GM19452 (cell line): Measurements from ENCODE around the gene HECW1.
"Not testable (repeated sequence)": the region's sequence is repeated elsewhere in the genome, so short reads cannot be mapped to it uniquely, and the experiment has no call there.

Source experiments
- ATAC-seq: cut with Tn5 transposase; IDR thresholded peaks from one replicate; pipeline ENCODE4 v1.9.1; 2021; ENCODE audit not compliant: unreplicated experiment

The HECW1 gene

DNA sequence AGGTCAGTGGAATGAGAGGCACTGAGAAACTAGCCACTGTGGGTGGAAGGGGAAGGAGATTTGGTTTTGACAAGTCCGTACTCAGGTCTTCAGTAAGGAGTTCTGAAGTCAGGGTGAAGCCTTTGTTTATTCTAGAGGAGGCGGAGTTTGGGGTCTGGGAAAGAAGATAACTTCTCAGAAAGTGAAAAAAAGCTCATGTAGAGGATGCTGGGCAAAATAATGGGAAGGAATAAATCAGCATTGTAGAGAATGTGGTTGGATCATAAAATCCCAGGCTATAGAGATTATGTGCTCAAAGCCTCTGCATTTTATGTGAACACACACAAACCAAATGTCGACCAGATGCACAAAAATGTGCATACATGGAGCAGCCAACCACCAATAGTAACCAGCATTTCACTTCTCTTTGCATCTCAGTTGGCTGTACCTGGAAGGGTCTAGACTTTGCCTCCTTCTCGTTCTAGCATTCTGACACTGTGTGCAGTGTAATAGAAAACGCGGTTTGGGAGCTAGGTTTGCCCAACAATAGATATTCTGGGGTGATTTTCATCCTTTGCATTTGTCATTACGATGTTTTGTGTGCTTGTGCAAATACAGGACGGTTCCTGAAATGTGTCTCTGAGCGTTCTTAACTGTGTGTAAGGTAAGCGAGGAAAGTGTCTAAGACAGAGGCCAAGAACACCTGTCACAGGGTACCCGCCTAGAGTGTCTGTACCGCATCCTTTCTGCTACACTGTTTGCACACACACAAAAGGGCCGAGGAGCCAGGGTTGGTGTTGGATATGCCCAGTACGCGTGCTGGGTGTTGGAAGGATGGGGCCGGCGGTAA, 603 bp upstream of the HECW1 start:
- ATAC-seq, result no peak

DNA sequence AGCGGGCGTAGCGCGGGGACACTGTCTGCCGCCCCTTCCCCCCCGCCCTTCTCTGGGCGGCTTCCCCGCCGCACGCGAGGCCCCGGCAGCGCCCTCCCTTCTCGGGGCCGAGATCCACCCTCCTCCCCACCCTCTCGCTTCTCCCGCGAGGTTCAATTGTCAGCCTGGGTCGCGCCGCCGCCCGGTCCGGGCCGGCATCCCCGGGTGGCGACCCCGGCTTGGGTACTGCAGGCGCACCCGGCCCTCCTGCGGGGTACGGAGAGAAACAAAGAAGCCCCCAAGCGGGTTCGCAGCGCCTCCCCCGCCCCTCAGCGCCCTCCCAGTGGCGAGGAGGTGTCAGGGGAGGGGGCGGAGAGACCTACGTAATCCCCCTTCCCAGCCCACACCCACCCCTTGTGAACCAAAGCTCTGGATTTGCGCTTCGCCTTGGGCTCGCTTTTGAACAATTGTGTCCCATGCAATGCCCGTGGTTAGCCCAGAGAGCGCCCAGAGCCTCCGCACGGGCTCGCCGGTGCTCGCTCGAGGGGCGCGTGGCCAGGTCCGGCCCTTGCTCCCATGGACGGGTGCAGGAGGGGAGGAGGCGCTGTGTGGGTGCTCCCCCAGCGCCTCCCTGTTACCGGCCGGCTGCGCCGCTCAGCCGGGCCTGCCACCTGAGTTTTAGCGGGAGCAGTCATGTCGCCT, 634 bp downstream of the HECW1 start:
- no peak for ATAC-seq

DNA sequence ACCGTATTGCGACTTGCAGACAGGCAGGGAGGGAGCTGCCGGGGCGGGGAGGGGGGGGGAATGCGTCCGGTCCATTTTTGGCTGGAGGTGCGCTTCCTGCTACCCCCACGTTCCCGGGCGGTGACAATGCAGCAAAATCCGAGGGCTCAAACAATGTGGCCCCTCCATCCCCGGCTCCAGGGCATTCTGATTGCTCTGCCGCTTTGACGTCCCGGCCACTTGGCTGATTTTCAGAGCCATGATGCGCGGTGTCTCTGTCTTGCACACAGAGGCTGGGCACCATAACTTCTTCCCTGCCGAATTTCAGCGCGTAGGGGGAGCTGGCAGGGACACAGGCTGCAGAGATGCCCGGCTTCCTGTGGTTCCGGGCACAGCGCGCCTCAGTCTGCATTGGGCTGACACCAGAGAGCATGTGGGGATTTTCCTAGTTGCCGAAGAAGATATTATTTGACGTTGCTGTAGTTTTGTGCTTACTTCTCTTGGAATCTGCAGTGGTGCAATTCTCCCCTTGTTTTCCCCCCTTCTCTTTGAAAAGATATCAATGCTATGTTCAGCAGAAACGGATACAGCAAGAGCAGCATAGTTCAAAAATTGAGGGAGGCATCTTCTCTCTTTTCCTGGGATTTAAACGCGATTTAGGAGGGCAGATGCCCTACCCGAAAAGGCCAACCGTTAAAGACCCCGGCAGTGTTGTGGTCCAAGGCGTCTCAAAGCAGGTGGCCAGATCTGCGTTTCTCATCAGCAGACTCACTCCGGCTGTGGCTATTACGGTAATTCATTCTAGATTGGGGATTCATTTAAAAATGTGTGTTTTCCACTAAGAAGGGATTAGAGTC, 1.4 kb downstream of the HECW1 start:
- no peak for ATAC-seq

DNA sequence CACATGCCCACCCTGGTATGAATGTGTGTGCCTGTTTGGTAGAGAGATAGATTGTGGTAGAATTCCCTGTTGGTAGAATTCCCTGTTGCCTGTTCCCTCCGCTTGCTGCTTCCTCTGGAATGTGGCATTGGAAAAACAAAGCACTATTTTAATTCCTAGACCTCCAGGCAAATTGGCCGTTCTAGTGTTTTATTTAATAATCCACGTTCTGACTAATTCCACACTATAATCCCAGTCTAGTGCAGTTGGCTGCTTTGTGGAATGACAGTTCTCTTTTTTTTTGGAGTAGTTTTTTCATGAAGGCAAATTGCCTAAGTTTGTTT, 2.0 kb downstream of the HECW1 start:
- no peak for ATAC-seq

DNA sequence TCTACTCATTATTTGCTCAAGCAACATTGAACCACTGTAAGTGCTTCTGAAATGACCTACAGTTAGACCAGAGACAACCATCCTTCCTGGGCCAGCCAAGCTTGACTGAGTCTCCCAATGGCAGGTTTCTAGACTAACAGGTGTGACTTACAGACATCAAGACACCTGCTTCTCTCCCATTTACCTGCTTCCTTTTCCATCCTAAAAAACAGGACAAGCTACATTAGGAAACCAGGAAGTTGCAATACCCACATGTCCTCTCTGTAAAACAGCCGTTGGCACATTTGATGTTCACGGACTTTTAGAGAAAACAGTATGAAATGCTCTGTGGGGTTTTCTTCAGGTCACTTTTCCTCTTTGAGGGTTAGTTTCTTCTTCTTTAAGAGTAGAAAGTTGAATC, 4.0 kb downstream of the HECW1 start:
- ATAC-seq, result no peak

DNA sequence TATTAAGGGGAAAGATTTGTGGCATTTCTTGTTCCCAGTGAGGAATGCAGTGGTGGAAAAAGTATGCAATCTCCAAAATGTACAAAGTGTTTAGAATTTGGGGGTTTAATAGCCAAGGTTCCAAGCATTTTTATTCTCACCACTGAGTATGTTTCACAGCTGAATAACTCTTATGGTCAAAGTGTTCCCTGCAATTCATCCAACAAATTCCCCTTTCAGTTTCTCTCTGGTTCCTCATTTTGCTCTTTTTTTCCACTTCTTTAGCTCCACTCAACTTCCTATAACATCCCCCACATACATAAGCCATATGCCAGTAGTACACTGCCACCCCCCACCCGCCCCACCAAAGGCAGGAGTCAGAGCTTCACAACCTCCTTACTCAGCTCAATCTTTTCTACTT, 4.6 kb downstream of the HECW1 start:
- no peak for ATAC-seq

DNA sequence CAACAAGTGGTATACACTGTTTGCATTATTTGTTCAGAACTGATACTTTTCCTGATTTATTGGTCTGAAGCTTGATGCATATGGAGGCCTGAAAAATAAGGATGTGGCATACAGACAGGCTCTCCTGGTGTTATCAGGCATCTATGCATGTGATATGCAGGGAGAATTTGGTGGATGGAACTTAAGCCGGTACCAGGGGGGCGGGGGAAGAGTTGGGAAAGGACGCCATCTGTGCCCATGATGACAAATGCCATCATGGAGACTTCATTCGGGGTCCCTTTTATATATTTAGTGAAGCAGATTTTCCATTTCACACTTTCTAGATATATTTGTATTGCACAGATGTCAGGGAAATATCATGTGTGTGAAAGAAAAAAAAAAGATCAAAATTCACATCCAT, 5.4 kb downstream of the HECW1 start:
- ATAC-seq, result no peak

DNA sequence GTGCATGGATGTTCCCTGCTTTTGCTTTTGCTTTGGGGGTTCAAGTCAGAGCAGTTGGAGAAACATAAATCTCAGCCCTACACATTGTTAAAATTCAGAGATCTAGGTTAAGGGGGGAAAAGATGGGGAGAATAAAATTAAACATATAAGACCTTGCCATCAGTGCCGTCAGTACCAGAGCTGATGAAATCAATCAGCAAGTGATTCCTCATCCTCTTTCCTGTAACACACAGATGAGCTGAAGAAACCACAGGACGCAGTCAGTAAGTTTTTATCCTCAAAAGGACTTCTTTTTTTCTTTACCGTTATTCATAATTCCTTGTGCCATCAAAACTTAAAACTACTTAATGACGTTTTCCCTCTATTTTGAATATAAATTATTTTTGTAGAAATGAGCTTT, 5.9 kb downstream of the HECW1 start:
- ATAC-seq, result no peak

DNA sequence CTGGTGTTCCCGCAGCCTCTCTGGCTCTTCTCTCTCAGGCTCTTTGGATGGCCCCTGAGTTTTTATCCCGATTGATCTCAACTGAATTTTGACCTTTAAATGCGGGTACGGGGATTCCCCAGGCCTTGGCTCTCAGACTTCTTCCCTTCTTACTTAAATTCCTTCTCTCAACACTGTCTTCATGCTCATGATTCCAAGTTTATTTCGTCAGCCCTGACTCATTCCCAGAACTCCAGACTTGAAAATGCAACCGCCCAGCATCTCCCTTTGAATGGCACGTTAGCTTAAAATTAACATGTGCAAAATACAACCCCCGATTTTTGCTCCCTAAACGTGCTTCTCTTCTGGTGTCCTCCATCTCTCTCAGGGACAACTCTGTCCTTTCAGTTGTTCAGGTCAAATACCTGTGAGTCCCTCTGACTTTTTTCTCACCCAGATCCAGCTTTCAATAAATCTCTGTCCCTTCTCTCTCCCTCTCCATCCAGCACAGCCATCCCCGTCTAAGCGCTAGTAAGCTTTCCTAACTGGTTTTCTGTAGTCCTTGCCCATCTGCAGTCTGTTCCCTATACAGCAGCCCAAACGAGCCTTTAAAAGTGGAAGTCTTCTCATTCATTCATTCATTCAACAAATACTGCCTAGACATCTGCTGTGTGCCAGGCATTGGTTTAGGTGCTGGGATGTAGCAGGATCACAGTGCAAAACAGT, 7.1 kb downstream of the HECW1 start:
- no peak for ATAC-seq

DNA sequence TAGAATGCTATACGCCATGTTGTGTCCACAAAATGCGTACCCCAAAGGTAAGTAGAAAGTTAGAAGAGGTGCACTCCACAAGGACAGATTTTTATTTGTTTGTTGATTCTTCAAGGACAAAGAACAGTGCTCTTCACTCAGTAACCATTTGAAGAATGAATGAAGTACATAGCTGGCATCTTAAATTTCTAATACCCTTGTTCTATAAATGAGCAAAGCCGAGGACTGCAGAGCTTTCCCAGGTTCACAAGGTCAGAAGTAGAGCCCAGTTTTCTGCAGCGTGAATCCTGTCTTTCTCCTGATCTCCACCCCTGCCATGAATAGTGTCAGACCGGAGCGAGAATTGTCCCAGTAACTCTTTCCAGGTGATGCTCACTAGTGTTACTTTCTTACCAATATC, 9.5 kb downstream of the HECW1 start:
- no peak for ATAC-seq

DNA sequence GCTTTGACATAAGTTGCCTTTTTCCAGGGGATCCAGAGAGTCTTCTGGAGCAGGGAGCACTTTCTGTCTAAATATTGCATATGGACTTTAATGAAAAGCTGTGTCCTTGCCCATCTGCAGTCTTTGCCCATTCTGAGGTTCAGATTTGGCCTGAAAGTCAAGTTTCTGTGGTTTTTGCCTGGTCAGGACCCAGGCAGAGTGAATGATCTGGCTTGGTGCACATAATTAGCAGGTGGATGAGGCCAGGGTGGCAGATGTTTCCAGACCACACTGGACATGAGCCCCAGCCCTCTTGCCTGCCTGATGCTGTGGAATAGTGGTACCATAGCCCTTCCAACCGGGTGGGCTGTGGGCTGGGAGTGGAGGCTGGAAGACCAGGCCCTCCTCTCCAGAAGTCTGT, 11.0 kb downstream of the HECW1 start:
- ATAC-seq, result no peak

DNA sequence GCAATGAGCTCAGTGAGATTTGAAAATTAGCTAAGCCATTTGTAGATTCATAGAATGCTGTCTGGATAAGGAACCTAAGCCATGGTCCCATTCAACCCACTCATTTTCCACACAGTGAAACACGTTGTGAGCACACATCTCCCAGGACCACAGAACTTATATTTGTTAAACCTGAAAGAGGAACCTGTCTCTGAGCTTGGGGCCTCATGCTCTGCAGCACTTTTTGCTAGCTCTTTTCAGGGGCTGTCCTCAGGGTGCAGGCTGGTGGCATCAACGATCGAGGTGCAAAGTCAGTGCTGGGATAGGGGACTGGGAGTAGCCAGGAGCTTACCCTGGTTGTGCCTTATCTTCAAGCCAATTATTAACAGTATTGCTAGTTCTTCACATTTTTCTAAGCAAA, 11.9 kb downstream of the HECW1 start:
- no peak for ATAC-seq

DNA sequence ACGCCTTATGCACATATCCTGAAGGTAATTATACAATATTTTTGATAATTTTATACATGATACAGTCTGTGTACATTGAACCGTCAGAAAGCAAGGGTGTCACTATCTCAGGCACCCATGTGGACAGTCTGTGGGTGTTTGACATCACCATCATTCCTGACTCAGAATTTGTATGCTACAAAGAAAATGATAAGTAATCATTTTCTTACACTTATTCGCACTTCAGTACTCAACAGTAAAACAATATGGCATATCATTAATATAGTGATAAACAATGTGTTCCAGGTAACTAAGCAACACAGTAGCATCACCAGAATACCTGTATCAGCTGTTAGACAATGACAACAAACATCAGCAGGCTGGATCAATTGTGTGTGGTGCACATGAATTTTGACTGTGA, 17.9 kb downstream of the HECW1 start:
- ATAC-seq, result no peak

DNA sequence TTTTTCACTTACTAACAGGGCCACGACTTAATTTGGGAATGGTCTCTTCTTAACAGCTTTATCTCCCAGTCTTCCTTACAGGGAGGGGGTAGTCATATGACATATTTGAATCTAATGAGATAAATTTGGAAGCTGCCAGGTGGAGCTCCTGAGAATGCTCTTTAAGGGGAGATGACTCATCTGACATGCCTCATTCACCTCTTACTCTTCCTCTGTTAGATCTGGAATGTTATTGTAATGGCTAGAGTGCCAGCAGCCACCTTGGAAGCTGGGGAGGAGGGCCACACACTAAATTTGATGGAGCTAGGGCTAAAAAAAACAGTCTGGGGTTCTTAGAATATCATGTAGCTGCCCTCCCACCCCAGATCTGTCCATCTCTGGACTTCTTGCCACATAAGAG, 22.7 kb downstream of the HECW1 start:
- ATAC-seq, result no peak

DNA sequence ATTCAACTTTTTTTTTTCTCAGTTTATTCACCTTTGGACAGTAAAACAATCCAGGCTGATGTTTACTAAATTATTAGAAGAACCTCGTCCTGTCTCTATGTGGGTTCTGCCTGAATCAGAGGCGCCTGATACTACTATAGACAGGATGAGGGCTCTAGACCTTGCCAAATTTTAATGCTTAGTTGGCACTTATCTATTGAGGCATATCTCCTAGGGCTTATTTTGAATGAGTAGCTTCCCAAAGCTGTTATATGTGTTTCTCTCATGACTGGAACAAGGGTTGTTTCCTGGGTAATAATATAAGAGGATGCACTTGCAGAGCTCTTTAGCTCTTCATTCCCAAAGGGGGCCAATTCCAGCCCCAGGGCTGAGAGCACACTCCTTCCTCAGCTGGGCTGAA, 23.6 kb downstream of the HECW1 start:
- ATAC-seq, result no peak

DNA sequence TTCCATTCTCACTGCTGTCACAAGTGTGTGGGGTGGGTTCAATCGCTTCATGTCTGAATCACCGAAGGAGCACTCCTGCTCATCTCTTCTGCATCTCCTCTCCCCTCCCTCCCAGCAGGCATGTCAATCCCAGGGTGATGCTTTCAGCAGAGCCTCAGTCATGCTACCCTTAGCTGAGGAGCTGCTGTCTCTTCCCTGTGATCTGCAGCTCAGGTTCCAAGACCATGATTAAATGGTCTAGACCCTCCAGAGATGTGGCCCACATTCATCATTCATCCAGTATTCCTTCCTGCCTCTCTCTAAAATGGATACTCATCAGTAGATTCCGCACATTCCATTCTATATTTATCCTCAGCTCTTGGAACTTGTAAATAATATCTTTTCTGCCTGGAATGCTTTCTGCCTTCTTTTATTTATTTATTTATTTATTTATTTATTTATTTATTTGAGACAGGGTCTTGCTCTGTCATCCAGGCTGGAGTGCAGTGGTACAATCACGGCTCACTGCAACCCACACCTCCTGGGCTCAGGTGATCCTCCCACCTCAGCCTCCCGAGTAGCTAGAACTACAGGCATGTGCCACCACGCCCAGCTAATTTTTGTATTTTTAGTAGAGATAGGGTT, 24.8 kb downstream of the HECW1 start:
- ATAC-seq, result not testable (repeated sequence)

DNA sequence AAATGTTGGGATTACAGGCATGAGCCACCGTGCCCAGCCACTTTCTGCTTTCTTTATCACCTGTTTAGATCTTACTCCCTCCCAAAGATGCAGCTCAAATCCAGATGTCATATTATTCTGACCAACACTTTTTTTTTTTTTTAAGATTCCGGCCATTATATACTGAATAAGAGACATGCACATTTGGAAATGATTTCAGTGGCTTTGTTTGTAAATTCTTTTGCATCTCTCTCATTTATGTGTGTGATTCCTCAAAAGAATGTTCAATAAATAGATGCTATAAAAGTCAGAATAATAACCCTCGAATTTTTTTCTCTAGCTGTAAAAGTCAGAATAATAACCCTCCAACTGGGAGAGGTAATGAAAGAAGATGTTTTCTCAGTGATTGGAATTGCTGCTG, 25.4 kb downstream of the HECW1 start:
- ATAC-seq, result no peak

DNA sequence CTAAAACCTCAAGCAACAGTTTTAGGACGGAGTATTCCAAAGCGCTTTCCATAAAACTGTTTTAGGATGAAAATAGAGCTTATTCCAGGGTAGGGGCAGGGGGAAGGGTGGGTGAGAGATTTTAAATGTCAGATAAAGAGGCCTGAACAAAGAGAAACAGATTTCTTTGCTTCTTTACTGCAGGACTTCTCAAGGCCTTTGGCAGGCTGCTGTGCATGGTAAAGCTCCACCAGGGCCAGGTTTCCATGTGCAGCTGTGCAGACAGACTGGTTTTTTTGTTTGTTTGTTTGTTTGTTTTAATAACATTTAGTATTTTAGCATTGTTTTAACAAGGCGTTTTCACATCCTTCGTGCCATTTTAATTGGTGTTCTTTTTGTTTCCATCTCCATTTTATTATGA, 26.3 kb downstream of the HECW1 start:
- no peak for ATAC-seq

DNA sequence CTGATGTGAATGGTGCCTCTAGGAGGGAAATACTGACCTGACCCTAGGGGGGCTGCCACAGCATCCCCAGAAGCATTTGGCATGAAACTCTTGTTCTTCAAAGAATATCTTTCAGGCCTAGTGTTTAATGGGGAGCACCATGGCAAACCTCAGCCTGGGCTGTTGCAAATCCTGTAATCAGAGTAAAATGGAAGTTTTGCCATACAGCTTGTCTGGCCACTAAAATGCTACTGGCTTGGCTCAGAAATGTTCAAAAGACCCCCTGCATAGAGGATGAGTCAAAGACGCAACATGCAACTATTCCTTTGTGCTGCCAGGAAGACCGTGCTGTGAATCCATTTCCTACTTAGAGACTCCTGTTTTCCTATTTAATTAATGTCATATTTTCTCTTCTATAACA, 26.7 kb downstream of the HECW1 start:
- no peak for ATAC-seq

DNA sequence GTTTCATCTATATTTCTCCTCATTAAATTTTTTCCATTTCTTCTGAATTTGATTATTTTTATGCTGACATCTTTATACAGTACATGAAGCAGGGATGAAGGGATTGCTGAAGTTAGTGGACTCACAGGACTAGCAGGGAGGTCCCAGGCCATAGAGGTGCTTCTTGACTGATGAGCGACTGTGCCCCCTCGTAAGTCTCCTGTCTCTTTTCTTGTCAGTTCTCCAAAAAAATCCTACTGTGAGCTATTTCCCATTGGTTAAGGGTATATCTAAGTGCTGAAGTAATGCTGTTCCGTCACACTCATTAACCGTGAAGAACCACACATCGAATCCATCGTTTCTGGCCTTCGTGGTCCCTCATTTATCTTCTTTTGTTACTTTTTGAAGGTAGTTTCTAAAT, 27.7 kb downstream of the HECW1 start:
- ATAC-seq, result no peak

DNA sequence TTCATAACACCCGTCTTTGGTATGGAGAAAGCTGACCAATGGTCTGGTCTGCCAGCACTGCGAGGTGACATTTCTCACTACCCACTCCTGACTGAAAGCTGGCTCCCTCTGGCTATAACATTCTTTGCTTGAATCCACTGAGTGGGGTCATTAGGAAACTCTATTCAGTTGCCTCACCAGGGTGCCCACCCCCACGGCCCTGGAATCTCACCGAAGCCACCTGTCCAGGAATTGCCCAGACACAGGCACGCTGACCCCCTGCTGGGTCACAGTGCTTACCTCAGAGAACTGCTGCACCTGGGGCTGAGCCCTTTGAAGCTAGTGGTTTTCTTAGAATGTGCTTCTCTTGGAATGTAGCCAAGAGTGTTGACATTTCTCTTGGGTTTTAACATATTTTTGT, 28.6 kb downstream of the HECW1 start:
- ATAC-seq, result no peak
